ENCODE results near the gene OR52K1.
A peak's percentile ranks its signal among the peaks of the same experiment; 100 is the strongest.
"Not testable (repeated sequence)": the region's sequence is repeated elsewhere in the genome, so short reads cannot be mapped to it uniquely, and the experiment has no call there.

Gene OR52K1

GRCh38 chr11:4484310-4484709 is 1.9 kb downstream of the OR52K1 start:
- no peak overlapping the region for H3K27ac ChIP-seq
- peak; percentile 74 for DNase-seq (ENCODE audit: low read depth, low spot score)

- DNase-seq (ENCODE audit: low read depth, low spot score); H3K27ac ChIP-seq: not testable (repeated sequence)
Observed at GRCh38 chr11:4491405-4491804, 9.0 kb downstream of the OR52K1 start.

- no peak for DNase-seq (ENCODE audit: low read depth, low spot score)
- H3K27ac ChIP-seq = no peak overlapping the region
Observed at GRCh38 chr11:4491878-4492606, 9.6 kb downstream of the OR52K1 start.

GRCh38 chr11:4493480-4493818 is 11.0 kb downstream of the OR52K1 start:
- no peak for DNase-seq (ENCODE audit: low read depth, low spot score)
- H3K27ac ChIP-seq = no peak overlapping the region

GRCh38 chr11:4495487-4495886 is 13.0 kb downstream of the OR52K1 start:
- no peak for DNase-seq (ENCODE audit: low read depth, low spot score)
- H3K27ac ChIP-seq = no peak overlapping the region

- no peak for DNase-seq (ENCODE audit: low read depth, low spot score)
- H3K27ac ChIP-seq = no peak overlapping the region
Observed at GRCh38 chr11:4495986-4496385, 13.5 kb downstream of the OR52K1 start.

- no peak for DNase-seq (ENCODE audit: low read depth, low spot score)
- H3K27ac ChIP-seq = no peak overlapping the region
Observed at GRCh38 chr11:4496557-4497248, 14.3 kb downstream of the OR52K1 start.

GRCh38 chr11:4508886-4509285 is 26.4 kb downstream of the OR52K1 start:
- H3K27ac ChIP-seq = no peak overlapping the region
- no peak for DNase-seq (ENCODE audit: low read depth, low spot score)

GRCh38 chr11:4511282-4512245 is 29.1 kb downstream of the OR52K1 start:
- no peak for DNase-seq (ENCODE audit: low read depth, low spot score)
- no peak overlapping the region for H3K27ac ChIP-seq

GRCh38 chr11:4514196-4514595 is 31.8 kb downstream of the OR52K1 start:
- DNase-seq (ENCODE audit: low read depth, low spot score) = no peak
- no peak overlapping the region for H3K27ac ChIP-seq

GRCh38 chr11:4522339-4522738 is 39.9 kb downstream of the OR52K1 start:
- H3K27ac ChIP-seq = no peak overlapping the region

GRCh38 chr11:4522752-4523151 is 40.3 kb downstream of the OR52K1 start:
- no peak overlapping the region for H3K27ac ChIP-seq
- DNase-seq (ENCODE audit: low read depth, low spot score) = no peak

More at GRCh38 chr11:4522339-4522738, 39.9 kb downstream of the OR52K1 start:
- no peak for DNase-seq (ENCODE audit: low read depth, low spot score)

GRCh38 chr11:4523666-4524065 is 41.2 kb downstream of the OR52K1 start:
- no peak for DNase-seq (ENCODE audit: low read depth, low spot score)
- H3K27ac ChIP-seq = no peak overlapping the region

- H3K27ac ChIP-seq = no peak overlapping the region
- no peak for DNase-seq (ENCODE audit: low read depth, low spot score)
Observed at GRCh38 chr11:4527926-4528325, 45.5 kb downstream of the OR52K1 start.

- H3K27ac ChIP-seq; DNase-seq (ENCODE audit: low read depth, low spot score): not testable (repeated sequence)
Observed at GRCh38 chr11:4531686-4532085, 49.2 kb downstream of the OR52K1 start.

GRCh38 chr11:4539603-4540219 is 57.3 kb downstream of the OR52K1 start:
- no peak for DNase-seq (ENCODE audit: low read depth, low spot score)
- no peak overlapping the region for H3K27ac ChIP-seq

GRCh38 chr11:4541071-4541470 is 58.6 kb downstream of the OR52K1 start:
- DNase-seq (ENCODE audit: low read depth, low spot score) = no peak
- no peak overlapping the region for H3K27ac ChIP-seq
